Measurements from ENCODE around the gene ANKLE2.
A peak's percentile ranks its signal among the peaks of the same experiment; 100 is the strongest.
"Not testable (repeated sequence)": the region's sequence is repeated elsewhere in the genome, so short reads cannot be mapped to it uniquely, and the experiment has no call there.

The ANKLE2 gene

GRCh38 chr12:132761032-132761920 is at the start of gene ANKLE2:
Gene ANKLE2 (minus strand): TSS chr12:132761832. CDS start chr12:132761798, 34 bp downstream.
- peak; percentile 56 to 69 for DNase-seq (ENCODE audit: low read depth in 2 of 2)

- peak in 1 of 2 donors; percentile 9 for DNase-seq (ENCODE audit: low read depth in 2 of 2)
Observed at GRCh38 chr12:132809391-132809790, 47.8 kb upstream of the ANKLE2 start.

- no peak for DNase-seq (ENCODE audit: low read depth in 2 of 2)
Observed at GRCh38 chr12:132807295-132808092, 45.9 kb upstream of the ANKLE2 start.

DNA sequence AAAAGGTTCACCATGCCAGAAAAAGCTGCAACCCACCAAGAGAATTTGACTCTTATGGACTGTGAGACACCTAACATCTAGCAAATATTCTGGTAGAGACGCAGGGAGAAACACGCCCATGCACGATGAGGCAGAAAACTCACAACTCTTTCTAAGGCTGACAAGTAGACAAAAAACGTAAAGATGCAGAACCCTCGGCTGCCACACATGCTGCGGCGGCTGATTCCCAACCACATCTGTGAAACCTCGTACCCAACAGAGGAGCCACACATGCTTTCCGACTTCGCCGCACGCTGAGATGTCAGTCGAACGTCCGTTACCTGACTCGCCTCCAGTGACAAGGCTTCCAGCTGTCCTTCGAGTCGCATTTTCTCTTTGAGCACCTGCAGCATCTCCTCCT is 45.2 kb upstream of the ANKLE2 start:
- DNase-seq (ENCODE audit: low read depth in 2 of 2) = peak in 1 of 2 donors; percentile 24

DNA sequence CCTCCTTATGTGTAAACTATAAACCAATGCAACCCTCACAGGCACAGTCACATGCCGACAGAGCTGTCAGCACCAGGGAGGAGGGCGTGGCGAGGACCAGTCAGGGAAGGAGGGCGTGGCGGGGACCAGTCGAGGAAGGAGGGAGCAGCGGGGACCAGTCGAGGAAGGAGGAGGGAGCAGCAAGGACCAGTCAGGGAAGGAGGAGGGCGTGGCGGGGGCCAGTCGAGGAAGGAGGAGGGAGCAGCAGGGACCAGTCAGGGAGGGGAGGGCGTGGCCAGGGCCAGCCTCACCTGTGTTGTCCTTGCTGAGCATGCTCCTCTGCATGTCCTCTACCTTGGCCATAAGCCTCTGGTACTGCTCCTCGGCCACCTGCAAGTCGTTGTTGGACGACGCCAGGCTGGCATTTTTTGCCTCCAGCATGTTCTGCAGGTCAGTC is 42.8 kb upstream of the ANKLE2 start:
- DNase-seq (ENCODE audit: low read depth in 2 of 2) = no peak

DNA sequence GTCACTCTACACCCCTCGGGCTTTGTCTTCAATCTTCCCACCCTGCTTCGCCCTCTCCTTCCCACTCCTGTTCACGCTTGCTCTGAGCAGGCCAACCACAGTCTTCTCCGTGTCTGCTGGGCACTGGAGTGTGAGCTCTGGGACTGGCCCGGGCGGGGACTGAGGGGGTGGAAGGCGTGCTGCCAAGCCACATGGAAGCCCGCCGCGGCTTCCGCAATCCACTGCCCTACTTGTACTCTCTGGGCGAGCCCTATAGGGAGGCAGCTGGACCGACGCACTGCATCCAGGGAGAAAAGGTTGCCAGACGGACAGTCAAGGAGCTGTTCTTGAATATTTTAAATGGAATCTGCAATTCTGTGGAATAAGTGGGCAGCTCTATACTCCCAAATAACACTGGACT is 42.3 kb upstream of the ANKLE2 start:
- no peak for DNase-seq (ENCODE audit: low read depth in 2 of 2)

GRCh38 chr12:132803125-132803524 is 41.5 kb upstream of the ANKLE2 start:
- no peak for DNase-seq (ENCODE audit: low read depth in 2 of 2)

GRCh38 chr12:132801741-132802140 is 40.1 kb upstream of the ANKLE2 start:
- no peak for DNase-seq (ENCODE audit: low read depth in 2 of 2)

GRCh38 chr12:132798836-132799235 is 37.2 kb upstream of the ANKLE2 start:
- DNase-seq (ENCODE audit: low read depth in 2 of 2) = no peak

- no peak for DNase-seq (ENCODE audit: low read depth in 2 of 2)
Observed at GRCh38 chr12:132797820-132798570, 36.4 kb upstream of the ANKLE2 start.

DNA sequence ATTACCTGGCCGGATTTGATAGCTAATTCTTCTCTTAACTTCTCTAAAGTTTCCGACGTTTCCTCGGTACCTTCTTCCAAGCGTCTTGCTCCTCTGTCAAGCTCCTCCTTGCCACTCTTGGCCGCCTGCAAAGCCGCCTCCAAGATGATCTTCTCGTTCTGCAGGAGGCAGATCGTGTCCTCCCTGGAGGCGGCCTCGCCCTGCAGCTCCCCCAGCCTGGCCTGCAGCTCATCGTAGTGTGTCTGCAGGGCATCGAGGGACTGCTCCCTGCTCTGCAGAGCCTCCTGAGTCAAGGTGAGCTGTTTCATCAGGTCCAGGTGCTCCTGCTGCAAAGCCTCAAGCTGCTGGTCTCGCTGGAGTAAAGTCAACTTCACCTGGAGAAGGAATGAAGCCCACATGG is 34.2 kb upstream of the ANKLE2 start:
- DNase-seq (ENCODE audit: low read depth in 2 of 2) = no peak

GRCh38 chr12:132791940-132792339 is 30.3 kb upstream of the ANKLE2 start:
- DNase-seq (ENCODE audit: low read depth in 2 of 2) = not testable (repeated sequence)

- DNase-seq (ENCODE audit: low read depth in 2 of 2) = no peak
Observed at GRCh38 chr12:132789099-132789471, 27.5 kb upstream of the ANKLE2 start.

GRCh38 chr12:132788375-132789098 is 26.9 kb upstream of the ANKLE2 start:
- no peak for DNase-seq (ENCODE audit: low read depth in 2 of 2)

DNA sequence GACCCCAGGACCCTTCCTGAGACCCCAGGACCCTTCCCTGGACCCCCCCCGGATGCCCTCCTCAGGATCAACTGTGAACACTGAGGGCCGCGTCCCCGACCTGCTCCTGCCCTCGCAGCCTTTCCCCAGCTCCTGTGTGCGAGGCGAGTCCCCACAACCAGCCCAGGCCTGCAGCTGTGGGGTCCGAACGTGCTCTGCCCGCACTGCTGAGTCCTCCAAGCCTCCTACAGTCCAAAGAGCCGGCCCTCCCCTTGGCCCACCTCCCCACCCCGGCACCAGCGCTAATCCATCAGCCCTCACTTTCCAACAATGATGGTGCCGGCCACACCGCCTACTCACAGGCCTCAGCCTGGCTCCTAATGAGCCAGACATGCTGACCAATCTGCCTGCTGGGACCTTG is 26.2 kb upstream of the ANKLE2 start:
- no peak for DNase-seq (ENCODE audit: low read depth in 2 of 2)

GRCh38 chr12:132786192-132786591 is 24.6 kb upstream of the ANKLE2 start:
- DNase-seq (ENCODE audit: low read depth in 2 of 2) = no peak

- no peak for DNase-seq (ENCODE audit: low read depth in 2 of 2)
Observed at GRCh38 chr12:132784580-132784979, 22.9 kb upstream of the ANKLE2 start.

DNA sequence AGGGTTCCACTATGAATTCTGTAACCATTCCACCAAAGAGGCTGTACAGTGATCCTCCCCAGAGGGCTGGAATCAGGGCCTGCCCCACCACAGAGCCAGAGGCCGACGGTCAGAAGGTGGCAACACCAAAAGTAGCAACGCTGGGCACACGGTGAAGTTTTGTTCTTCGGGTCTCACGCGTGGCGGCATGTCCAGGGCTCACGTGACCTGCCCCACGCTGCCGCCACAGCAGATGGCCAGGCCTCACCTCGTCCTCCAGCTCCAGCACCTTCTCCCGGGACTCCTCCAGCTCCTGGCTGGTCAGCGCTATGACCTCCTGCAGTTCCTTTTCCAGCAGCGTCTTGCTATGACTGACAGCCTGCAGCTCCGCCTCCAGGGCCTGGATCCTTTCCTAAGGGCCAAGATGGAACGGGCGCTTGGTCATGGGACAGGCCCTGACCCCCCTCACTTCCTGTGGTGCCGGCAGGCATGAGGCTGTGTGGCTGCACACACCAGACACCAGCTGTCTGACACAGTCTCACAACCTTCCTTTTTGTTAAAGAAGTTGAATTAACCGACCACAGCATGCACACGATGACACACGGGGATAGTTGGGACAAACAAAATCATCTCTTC is 22.4 kb upstream of the ANKLE2 start:
- DNase-seq (ENCODE audit: low read depth in 2 of 2) = no peak

GRCh38 chr12:132781938-132782337 is 20.3 kb upstream of the ANKLE2 start:
- DNase-seq (ENCODE audit: low read depth in 2 of 2) = no peak

DNA sequence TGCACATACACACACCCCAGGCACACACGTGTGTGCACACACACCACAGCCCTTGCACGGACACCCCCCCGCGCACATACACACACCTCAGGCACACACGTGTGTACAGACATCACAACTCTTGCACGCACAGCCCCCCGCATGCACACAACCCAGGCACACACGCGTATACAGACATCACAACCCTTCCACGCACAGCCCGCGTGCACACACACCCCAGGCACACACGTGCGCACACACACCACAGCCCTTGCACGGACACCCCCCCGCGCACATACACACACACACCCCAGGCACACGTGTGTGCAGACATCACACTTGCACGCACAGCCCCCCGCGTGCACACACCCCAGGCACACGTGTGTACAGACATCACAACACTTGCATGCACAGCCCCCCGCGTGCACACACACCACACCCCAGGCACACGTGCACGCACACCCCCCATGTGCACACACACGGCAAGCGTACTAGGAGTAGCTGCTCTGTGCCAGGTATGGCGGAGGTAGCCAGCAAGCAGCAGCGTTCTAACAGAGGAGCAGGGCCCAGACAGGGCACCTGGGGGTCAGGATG is 18.2 kb upstream of the ANKLE2 start:
- no peak for DNase-seq (ENCODE audit: low read depth in 2 of 2)

DNA sequence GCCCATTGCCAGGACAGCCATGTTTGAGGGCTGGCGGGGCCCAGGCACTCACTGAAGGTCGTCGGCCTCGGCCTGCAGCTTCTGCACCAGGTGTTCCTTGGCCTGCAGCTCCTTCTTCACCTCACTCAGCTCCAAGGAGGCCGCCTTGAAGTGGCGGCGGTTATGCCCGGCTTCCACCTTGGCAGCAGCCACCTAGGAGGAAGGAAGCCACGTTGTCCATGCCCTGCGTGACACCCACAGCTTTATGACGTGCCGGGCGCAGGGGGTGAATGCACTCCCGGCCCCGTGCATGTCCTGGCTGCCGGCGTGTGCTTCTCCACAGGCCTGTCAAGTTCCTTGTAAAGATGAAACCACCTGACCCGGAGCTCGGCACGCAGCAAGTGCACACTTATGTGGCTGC is 16.0 kb upstream of the ANKLE2 start:
- DNase-seq (ENCODE audit: low read depth in 2 of 2) = no peak

Measured in stimulated activated CD4-positive, alpha-beta T cell treated with anti-CD3 and anti-CD28 coated beads, Interleukin-4, amount 100 ng/mL, for 48 hours (primary cell).